Suprapubic skin (tissue), 4 donors: ENCODE data around the gene CDC42EP4. TPM values are rescaled to one million over a fixed set of nuclear protein-coding genes. Genes with fewer than 3 reads are reported as not detected.
A peak's percentile ranks its signal among the peaks of the same experiment; 100 is the strongest.

Source experiments
- DNase-seq, 2 donors: peaks; one replicate each; pipeline ENCODE4 v3.0.0-alpha.2; 2019; ENCODE audit warnings: low spot score in 2 of 2
- H3K27ac ChIP-seq: fragments of 200-600 bp; sonication (generic); one replicate; pipeline ENCODE4 v1.5.1; 2019
- H3K27me3 ChIP-seq: fragments of 200-600 bp; sonication (generic); one replicate; pipeline ENCODE4 v1.5.1; 2019
- H3K36me3 ChIP-seq: fragments of 200-600 bp; sonication (generic); one replicate; pipeline ENCODE4 v1.5.1; 2019
- H3K4me1 ChIP-seq: fragments of 200-600 bp; sonication (generic); one replicate; pipeline ENCODE4 v1.5.1; 2019
- H3K4me3 ChIP-seq: fragments of 200-600 bp; sonication (generic); one replicate; pipeline ENCODE4 v1.5.1; 2019; ENCODE audit warnings: mild to moderate bottlenecking
- H3K9me3 ChIP-seq: fragments of 200-600 bp; sonication (generic); one replicate; pipeline ENCODE4 v1.5.1; 2019
- EP300 ChIP-seq: sonication (generic); formaldehyde crosslinking; IDR thresholded peaks from one replicate; pipeline ENCODE4 v1.6.1; 2017; ENCODE audit warnings: antibody characterized with exemption
- POLR2A ChIP-seq, 2 donors: fragments of 450-650 bp; IDR thresholded peaks; one replicate each; pipeline ENCODE4 v1.6.1; 2017; ENCODE audit warnings: antibody characterized with exemption in 2 of 2, mild to moderate bottlenecking in 2 of 2, moderate library complexity in 2 of 2
- POLR2AphosphoS5 ChIP-seq, 3 donors: sonication (generic); formaldehyde crosslinking; IDR thresholded peaks; one replicate each; pipeline ENCODE4 v1.6.1; 2017; ENCODE audit warnings: antibody characterized with exemption in 3 of 3
- WGBS: methylation state at CpG from one replicate; pipeline ENCODE4 v1.1.5; 2018; 5-methylcytosine and 5-hydroxymethylcytosine counted together
- total RNA-seq, 4 donors: library from RNA; depleted of rRNA; stranded (reverse); fragments of >200 nt; gene quantifications; one replicate each; pipeline ENCODE4 v1.1.0, GENCODE V29; 2016
- TF ChIP-seq, protein P1 (sequence below), 2 donors: fragments of 200-600 bp in 1 of 2; fragments of 450-650 bp in 1 of 2; sonication (generic) in 1 of 2; IDR thresholded peaks; one replicate each; pipeline ENCODE4 v1.5.1; 2016 to 2019; ENCODE audit warnings: antibody characterized with exemption in 2 of 2, mild to moderate bottlenecking in 1 of 2, moderate library complexity in 1 of 2

CDC42EP4 gene
- total RNA-seq, 4 donors from 2014 or later, result 60.0 to 86.8 (median 81.5) TPM

DNA sequence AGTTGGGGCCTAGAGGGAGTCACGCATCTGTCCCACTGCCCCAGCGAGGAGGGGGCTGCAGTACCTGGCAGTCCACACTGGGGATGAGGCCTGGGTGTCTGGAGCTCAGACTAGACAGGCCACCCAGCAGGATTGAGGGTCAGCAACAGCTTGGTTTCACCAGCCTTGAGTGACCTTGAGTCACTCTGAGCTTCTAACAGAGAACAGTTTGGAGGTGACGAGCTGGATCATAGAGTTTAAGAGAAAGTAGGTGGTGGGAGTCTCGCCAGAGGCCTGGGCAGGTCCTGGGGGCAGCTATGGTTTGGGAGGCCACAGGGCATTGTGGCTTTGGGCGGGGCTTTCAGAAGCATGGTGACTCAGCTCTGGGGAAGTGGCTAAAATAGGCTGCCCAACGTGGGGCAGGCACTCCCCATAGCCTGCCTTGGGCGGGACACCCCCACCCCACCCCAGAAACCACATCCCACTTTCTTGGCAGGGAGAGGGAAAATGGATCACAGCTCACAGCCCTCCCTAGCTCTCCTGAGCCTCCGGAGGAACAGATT lies 20.5 kb downstream of the CDC42EP4 start:
- TF ChIP-seq POLR2A (IDR thresholded peaks at IDR 0.05), result no peak
- TF ChIP-seq POLR2AphosphoS5 (IDR thresholded peaks at IDR 0.05), result peak in 1 of 3 donors; percentile 31
- peak overlapping the region; percentile 89 for H3K27ac ChIP-seq
- DNase-seq, result peak in 1 of 2 donors; percentile 86
- H3K9me3 ChIP-seq, result no peaks in the 10 kb centered on the region
- H3K36me3 ChIP-seq, result peaks cover under 1% of the 10 kb centered on the region
- H3K27me3 ChIP-seq, result no peaks in the 10 kb centered on the region
- H3K4me1 ChIP-seq, result peaks cover 90% of the 10 kb centered on the region
- peak overlapping the region; percentile 19 for H3K4me3 ChIP-seq
- 43% methylated on average over 7 of the region's 8 CpGs for WGBS

DNA sequence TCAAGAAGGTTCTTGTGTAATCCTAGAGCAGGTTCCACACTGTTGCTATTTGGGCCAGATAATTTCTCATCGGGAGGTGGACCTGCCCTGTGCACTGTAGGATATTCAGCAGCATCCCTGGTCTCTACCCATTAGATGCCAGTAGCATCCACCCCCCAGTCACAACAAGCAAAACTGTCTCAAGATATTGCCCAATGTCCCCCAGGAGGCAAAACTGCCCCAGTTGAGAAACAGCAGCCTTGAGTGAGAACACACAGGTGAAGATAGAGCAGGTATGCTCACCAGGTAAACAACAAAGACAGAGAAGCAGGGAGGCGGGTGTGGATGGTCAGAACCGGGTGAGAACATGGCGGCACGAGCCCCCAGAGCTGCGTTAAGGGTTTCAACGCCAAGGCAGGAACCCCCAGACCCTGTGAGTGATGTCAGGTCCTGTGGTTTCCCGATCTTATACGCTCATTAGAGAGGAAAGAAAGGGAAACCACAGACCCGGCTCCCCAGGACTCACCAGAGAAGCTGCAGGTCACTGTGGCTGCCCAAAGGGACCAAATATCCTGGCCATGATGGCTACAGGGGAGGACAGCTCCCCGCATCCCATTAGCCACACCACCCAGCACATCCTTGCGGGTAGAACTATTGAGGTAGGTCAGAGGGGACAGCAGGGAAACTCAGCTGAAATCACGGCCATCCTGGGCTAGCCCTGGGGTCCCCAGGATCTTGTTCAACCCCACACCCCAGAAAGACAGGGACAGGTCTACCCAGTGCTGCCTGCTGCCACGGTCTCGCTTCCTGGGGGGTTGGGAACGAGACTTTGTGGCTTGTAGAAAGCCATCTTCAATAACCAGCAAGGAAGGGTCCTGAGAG lies 21.2 kb downstream of the CDC42EP4 start:
- Histone ChIP-seq H3K9me3 (no peaks in the 10 kb centered on the region), H3K27ac (peak overlapping the region; percentile 89), H3K27me3 (no peaks in the 10 kb centered on the region), H3K4me1 (peaks cover 97% of the 10 kb centered on the region), H3K4me3 (no peak overlapping the region), H3K36me3 (peaks cover 7% of the 10 kb centered on the region)
- DNase-seq, result no peak
- no peak for TF ChIP-seq EP300
- TF ChIP-seq, protein P1, sequence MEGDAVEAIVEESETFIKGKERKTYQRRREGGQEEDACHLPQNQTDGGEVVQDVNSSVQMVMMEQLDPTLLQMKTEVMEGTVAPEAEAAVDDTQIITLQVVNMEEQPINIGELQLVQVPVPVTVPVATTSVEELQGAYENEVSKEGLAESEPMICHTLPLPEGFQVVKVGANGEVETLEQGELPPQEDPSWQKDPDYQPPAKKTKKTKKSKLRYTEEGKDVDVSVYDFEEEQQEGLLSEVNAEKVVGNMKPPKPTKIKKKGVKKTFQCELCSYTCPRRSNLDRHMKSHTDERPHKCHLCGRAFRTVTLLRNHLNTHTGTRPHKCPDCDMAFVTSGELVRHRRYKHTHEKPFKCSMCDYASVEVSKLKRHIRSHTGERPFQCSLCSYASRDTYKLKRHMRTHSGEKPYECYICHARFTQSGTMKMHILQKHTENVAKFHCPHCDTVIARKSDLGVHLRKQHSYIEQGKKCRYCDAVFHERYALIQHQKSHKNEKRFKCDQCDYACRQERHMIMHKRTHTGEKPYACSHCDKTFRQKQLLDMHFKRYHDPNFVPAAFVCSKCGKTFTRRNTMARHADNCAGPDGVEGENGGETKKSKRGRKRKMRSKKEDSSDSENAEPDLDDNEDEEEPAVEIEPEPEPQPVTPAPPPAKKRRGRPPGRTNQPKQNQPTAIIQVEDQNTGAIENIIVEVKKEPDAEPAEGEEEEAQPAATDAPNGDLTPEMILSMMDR (IDR thresholded peaks at IDR 0.05), result no peak
- TF ChIP-seq POLR2AphosphoS5 (IDR thresholded peaks at IDR 0.05), result no peak
- no peak for TF ChIP-seq POLR2A (IDR thresholded peaks at IDR 0.05)
- 73% methylated on average over 13 of the region's 16 CpGs for WGBS

DNA sequence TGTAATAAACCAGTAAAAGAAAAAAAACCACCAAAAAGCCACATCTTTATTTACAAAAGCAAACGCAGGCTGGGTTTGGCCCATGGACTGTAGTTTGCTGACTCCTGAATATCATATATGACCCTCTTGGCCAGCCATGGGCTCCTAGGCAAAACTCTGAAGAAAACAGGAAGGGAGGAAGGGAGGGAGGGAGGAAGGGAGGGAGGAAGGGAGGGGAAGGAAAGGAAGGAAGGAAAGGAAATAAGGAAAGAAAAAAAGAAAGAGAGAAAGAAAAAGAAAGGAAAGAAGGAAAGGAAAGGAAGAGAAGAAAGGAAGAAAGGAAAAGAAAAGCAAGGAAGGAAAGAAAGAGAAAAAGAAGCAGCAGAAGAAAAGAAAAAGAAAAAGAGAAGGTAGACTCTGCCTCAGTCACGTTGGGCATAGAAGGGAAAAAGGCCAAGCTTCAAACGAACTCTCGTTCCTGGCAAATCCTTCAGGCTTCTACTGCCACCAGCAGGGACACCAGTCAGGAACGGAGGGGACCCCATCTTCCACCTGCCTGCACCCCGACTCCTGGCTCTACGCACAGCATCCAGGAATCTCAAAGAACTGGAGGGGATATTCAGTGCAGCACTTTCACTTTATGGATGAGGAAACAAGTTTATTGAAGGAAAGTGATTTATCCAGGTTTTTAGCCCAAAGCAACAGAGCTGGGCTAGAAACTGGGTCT lies 22.1 kb downstream of the CDC42EP4 start:
- 36% methylated on average over 7 of the region's 7 CpGs for WGBS
- DNase-seq, result no peak
- Histone ChIP-seq H3K27me3 (no peaks in the 10 kb centered on the region), H3K36me3 (peaks cover 17% of the 10 kb centered on the region), H3K4me3 (no peak overlapping the region), H3K4me1 (peaks cover 100% of the 10 kb centered on the region), H3K9me3 (no peaks in the 10 kb centered on the region), H3K27ac (peak overlapping the region; percentile 89)
- TF ChIP-seq POLR2AphosphoS5 (IDR thresholded peaks at IDR 0.05) (no peak), POLR2A (IDR thresholded peaks at IDR 0.05) (no peak), EP300 (no peak)
- TF ChIP-seq, protein P1 (IDR thresholded peaks at IDR 0.05), result no peak

GRCh38 chr17:73288534-73289302 lies 23.1 kb downstream of the CDC42EP4 start:
- WGBS, result 64% methylated on average over 19 of the region's 19 CpGs
- H3K27ac ChIP-seq, result peak overlapping the region; percentile 89
- H3K9me3 ChIP-seq, result no peaks in the 10 kb centered on the region
- TF ChIP-seq EP300 (no peak), POLR2A (IDR thresholded peaks at IDR 0.05) (no peak), POLR2AphosphoS5 (IDR thresholded peaks at IDR 0.05) (no peak)
- TF ChIP-seq, protein P1 (IDR thresholded peaks at IDR 0.05), result no peak
- no peak for DNase-seq
- peaks cover 25% of the 10 kb centered on the region for H3K36me3 ChIP-seq
- H3K4me1 ChIP-seq, result peaks cover 98% of the 10 kb centered on the region
- no peaks in the 10 kb centered on the region for H3K27me3 ChIP-seq
- no peak overlapping the region for H3K4me3 ChIP-seq

- no peak overlapping the region for H3K4me3 ChIP-seq
- WGBS, result 34% methylated on average over 7 of the region's 8 CpGs
Measured at GRCh38 chr17:73286863-73287296, 24.9 kb downstream of the CDC42EP4 start.

More at GRCh38 chr17:73286863-73287296, 24.9 kb downstream of the CDC42EP4 start:
- Histone ChIP-seq H3K36me3 (peaks cover 30% of the 10 kb centered on the region), H3K27ac (peak overlapping the region; percentile 55), H3K27me3 (no peaks in the 10 kb centered on the region), H3K4me1 (peaks cover 85% of the 10 kb centered on the region), H3K9me3 (no peaks in the 10 kb centered on the region)
- no peak for TF ChIP-seq EP300
- TF ChIP-seq, protein P1 (IDR thresholded peaks at IDR 0.05), result no peak
- no peak for TF ChIP-seq POLR2AphosphoS5 (IDR thresholded peaks at IDR 0.05)
- no peak for TF ChIP-seq POLR2A (IDR thresholded peaks at IDR 0.05)
- no peak for DNase-seq
